Body of pancreas (tissue), 4 donors: ENCODE measurements around the gene TTI1.

Experiments
- POLR2A ChIP-seq, 3 donors: fragments of 450-650 bp; IDR thresholded peaks; one replicate each; pipeline ENCODE4 v1.6.1; 2016; ENCODE audit warnings: antibody characterized with exemption in 3 of 3, mild to moderate bottlenecking in 2 of 3
- TF ChIP-seq, protein P1 (sequence below), 7 experiments: fragments of 450-650 bp in 4 of 7; fragments of 200-600 bp in 3 of 7; sonication (generic) in 3 of 7; IDR thresholded peaks; one replicate each; pipeline ENCODE4 v1.5.1; 2016 to 2019; ENCODE audit warnings: antibody characterized with exemption in 7 of 7

GRCh38 chr20:37941332-37941731 is 91.9 kb downstream of the TTI1 start:
- TF ChIP-seq, protein P1, sequence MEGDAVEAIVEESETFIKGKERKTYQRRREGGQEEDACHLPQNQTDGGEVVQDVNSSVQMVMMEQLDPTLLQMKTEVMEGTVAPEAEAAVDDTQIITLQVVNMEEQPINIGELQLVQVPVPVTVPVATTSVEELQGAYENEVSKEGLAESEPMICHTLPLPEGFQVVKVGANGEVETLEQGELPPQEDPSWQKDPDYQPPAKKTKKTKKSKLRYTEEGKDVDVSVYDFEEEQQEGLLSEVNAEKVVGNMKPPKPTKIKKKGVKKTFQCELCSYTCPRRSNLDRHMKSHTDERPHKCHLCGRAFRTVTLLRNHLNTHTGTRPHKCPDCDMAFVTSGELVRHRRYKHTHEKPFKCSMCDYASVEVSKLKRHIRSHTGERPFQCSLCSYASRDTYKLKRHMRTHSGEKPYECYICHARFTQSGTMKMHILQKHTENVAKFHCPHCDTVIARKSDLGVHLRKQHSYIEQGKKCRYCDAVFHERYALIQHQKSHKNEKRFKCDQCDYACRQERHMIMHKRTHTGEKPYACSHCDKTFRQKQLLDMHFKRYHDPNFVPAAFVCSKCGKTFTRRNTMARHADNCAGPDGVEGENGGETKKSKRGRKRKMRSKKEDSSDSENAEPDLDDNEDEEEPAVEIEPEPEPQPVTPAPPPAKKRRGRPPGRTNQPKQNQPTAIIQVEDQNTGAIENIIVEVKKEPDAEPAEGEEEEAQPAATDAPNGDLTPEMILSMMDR (IDR thresholded peaks at IDR 0.05) = no peak
- TF ChIP-seq POLR2A (IDR thresholded peaks at IDR 0.05) = no peak
